PC-9 (cell line): Measurements from ENCODE around the gene ACBD6.

Source experiments
- CTCF ChIP-seq: fragments of 200-600 bp; sonication (generic); conservative IDR thresholded peaks from 2 replicates; pipeline ENCODE4 v1.6.1; 2017; ENCODE audit warnings: mixed run types, antibody characterized with exemption, mild to moderate bottlenecking, moderate library complexity
- EZH2 ChIP-seq: fragments of 200-600 bp; sonication (generic); IDR thresholded peaks from 2 replicates; pipeline ENCODE4 v1.8.0; 2017; ENCODE audit warnings: antibody characterized with exemption, low read depth

GRCh38 chr1:180269645-180270529, 232.5 kb downstream of the ACBD6 start:
- no peak for TF ChIP-seq EZH2
- TF ChIP-seq CTCF = peak; percentile 51
